Erythroblast (primary cell): ENCODE results near the gene CYP27C1.

ENCODE experiments used
- GATA1 ChIP-seq: IDR thresholded peaks from 2 replicates; pipeline ENCODE4 v1.6.1; 2011; ENCODE audit warnings: low read depth, mild to moderate bottlenecking, control low read depth, low read length, moderate library complexity
- POLR2A ChIP-seq: IDR thresholded peaks from 2 replicates; pipeline ENCODE4 v1.6.1; 2011; ENCODE audit warnings: mild to moderate bottlenecking, low read length

DNA sequence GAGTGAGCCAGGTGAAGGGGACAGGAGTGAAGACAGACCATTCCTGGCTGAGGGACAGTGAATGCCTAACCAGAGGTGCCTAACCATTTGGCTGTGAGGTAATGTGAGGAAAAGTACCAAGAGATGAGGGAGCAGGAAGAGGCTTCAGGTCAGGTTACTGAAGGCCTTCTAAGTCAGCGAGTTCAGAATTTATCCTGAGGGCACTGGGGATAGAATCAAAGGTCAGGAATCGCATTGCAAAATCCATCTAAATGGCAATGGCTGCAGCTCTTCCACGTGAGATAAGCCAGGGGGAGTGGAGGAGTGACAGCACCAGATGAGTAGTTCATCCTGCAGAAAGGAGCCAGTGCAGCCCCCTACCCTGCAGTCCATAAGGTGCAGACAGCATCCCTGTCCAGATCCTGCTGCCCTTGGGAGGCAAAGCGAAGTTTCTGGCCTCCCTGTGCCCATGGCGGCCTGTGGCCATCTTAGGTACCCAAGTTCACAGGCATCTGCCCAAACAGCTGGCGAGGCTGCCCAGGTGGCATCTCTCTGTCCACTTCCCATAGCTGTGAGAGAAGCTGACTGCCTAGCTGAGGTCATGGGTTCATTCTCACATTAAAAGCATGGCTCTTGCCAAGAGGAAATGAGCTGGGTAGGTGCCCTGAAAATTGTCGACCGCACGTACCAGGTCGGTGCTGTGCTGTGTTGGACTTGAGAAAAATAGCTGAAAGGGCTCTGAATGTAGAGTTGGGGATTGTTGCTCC lies 49.5 kb downstream of the CYP27C1 start:
- TF ChIP-seq POLR2A (no peak), GATA1 (no peak)
